ENCODE measurements around the gene RPL23. TPM values are rescaled to one million over a fixed set of nuclear protein-coding genes. Genes with fewer than 3 reads are reported as not detected.

RPL23 gene
- polyA plus RNA-seq, 1 of the 3 experiments (the other 2 are of a cell fraction): 2,658 TPM

GRCh38 chr17:38897176-38897575 is 43.7 kb upstream of the RPL23 start:
- Histone ChIP-seq H2AFZ (ENCODE audit: low read depth) (no peak overlapping the region), H3K27ac (ENCODE audit: low read depth in 2 of 2, low read length in 1 of 2) (peak overlapping the region in 1 of 2 experiments; percentile 25; a peak in 2 of 4 replicates), H3K4me2 (no peak overlapping the region), H3K9me2 (no peaks in the 10 kb centered on the region), H3K9me3 (no peaks in the 10 kb centered on the region), H4K20me1 (ENCODE audit: insufficient read depth) (peaks cover 81% of the 10 kb centered on the region), H3F3A (replicated peaks; ENCODE audit: insufficient read depth) (peaks cover 41% of the 10 kb centered on the region), H3K27me3 (ENCODE audit: insufficient read depth) (no peaks in the 10 kb centered on the region), H3K79me2 (ENCODE audit: insufficient read depth) (peaks cover 75% of the 10 kb centered on the region), H3K36me3 (replicated peaks in 1 of 2; ENCODE audit: control insufficient read depth in 1 of 2, insufficient read depth in 2 of 2, low read length in 1 of 2) (peaks cover 32 to 44% of the 10 kb centered on the region in 2 experiments), H3K4me3 (ENCODE audit: low read depth in 2 of 2, low read length in 1 of 2) (no peak overlapping the region), H3K9ac (no peak overlapping the region), H3K4me1 (ENCODE audit: control insufficient read depth in 1 of 2, insufficient read depth in 2 of 2, low read depth in 1 of 2, low read length in 1 of 2) (peaks cover 11 to 39% of the 10 kb centered on the region in 2 experiments; a peak in 1 of 4 replicates)
- CTCF ChIA-PET: interaction anchor here (0.6 to 0.7 kb wide), 2 partner anchors 26 to 86 kb away, joined by 3 read pairs; no protein-coding TSS in a partner anchor
- WGBS (ENCODE audit: low lambda C conversion rate): 50% methylated on average over 1 of the region's 6 CpGs
- POLR2A ChIA-PET: no interaction called here
- DNase-seq: no peak
- no peak for TF ChIP-seq EP300 (IDR thresholded peaks at IDR 0.05; ENCODE audit: borderline replicate concordance in 1 of 2, low read depth in 1 of 2, low read length in 1 of 2)
- TF ChIP-seq EZH2phosphoT487 (IDR thresholded peaks at IDR 0.05; ENCODE audit: borderline replicate concordance, low read depth): no peak
- no peak for TF ChIP-seq IRF3 (IDR thresholded peaks at IDR 0.05; ENCODE audit: low read depth, low read length)
- TF ChIP-seq MXI1 (IDR thresholded peaks at IDR 0.05; ENCODE audit: low read depth, low read length): no peak
- TF ChIP-seq PBX3 (IDR thresholded peaks at IDR 0.05): no peak
- no peak for TF ChIP-seq SMC3 (IDR thresholded peaks at IDR 0.05; ENCODE audit: low read depth, low read length)
- no peak for TF ChIP-seq TCF12 (IDR thresholded peaks at IDR 0.05)
- TF ChIP-seq NRF1 (IDR thresholded peaks at IDR 0.05; ENCODE audit: low read depth, low read length): no peak

GRCh38 chr17:38896346-38896954 is 42.9 kb upstream of the RPL23 start:
- H3K9me3 ChIP-seq: no peaks in the 10 kb centered on the region
- peaks cover 38% of the 10 kb centered on the region for H3F3A ChIP-seq (replicated peaks; ENCODE audit: insufficient read depth)
- H2AFZ ChIP-seq (ENCODE audit: low read depth): no peak overlapping the region
- 88% methylated on average over 7 of the region's 13 CpGs for WGBS (ENCODE audit: low lambda C conversion rate)
- CTCF ChIA-PET: interaction anchor here (0.6 kb wide), 1 partner anchor 25 kb away, joined by 3 read pairs; no protein-coding TSS in a partner anchor
- H3K4me2 ChIP-seq: no peak overlapping the region
- H3K36me3 ChIP-seq (replicated peaks in 1 of 2; ENCODE audit: control insufficient read depth in 1 of 2, insufficient read depth in 2 of 2, low read length in 1 of 2): peaks cover 26 to 49% of the 10 kb centered on the region in 2 experiments
- no peaks in the 10 kb centered on the region for H3K27me3 ChIP-seq (ENCODE audit: insufficient read depth)
- no peak overlapping the region for H3K4me3 ChIP-seq (ENCODE audit: low read depth in 2 of 2, low read length in 1 of 2)
- no peak overlapping the region for H3K9ac ChIP-seq
- H3K4me1 ChIP-seq (ENCODE audit: control insufficient read depth in 1 of 2, insufficient read depth in 2 of 2, low read depth in 1 of 2, low read length in 1 of 2): peaks cover 9 to 38% of the 10 kb centered on the region in 2 experiments; a peak in 1 of 4 replicates
- no peaks in the 10 kb centered on the region for H3K9me2 ChIP-seq
- DNase-seq: no peak
- POLR2A ChIA-PET: interaction anchor here (0.7 kb wide), 1 partner anchor 27 kb away, joined by 3 read pairs; the partner anchor contains the start of gene LASP1
- H3K27ac ChIP-seq (ENCODE audit: low read depth in 2 of 2, low read length in 1 of 2): no peak overlapping the region; a peak in 2 of 4 replicates
- peaks cover 80% of the 10 kb centered on the region for H4K20me1 ChIP-seq (ENCODE audit: insufficient read depth)
- peaks cover 75% of the 10 kb centered on the region for H3K79me2 ChIP-seq (ENCODE audit: insufficient read depth)
- TF ChIP-seq RCOR1 (IDR thresholded peaks at IDR 0.05; ENCODE audit: low read length) (no peak), SMC3 (IDR thresholded peaks at IDR 0.05; ENCODE audit: low read depth, low read length) (no peak), EZH2phosphoT487 (IDR thresholded peaks at IDR 0.05; ENCODE audit: borderline replicate concordance, low read depth) (no peak), FOXM1 (IDR thresholded peaks at IDR 0.05; ENCODE audit: low read depth) (no peak), NFIC (IDR thresholded peaks at IDR 0.05; ENCODE audit: borderline replicate concordance) (no peak), MXI1 (IDR thresholded peaks at IDR 0.05; ENCODE audit: low read depth, low read length) (no peak), NRF1 (IDR thresholded peaks at IDR 0.05; ENCODE audit: low read depth, low read length) (no peak), MAX (IDR thresholded peaks at IDR 0.05; ENCODE audit: low read depth) (no peak), USF1 (IDR thresholded peaks at IDR 0.05; ENCODE audit: borderline replicate concordance, low read depth) (no peak), CTCF (IDR thresholded peaks at IDR 0.05) (no peak), RAD21 (IDR thresholded peaks at IDR 0.05; ENCODE audit: low read length) (no peak), ZBTB33 (IDR thresholded peaks at IDR 0.05; ENCODE audit: borderline replicate concordance, low read depth) (no peak), SIN3A (IDR thresholded peaks at IDR 0.05; ENCODE audit: borderline replicate concordance, low read depth, low read length) (no peak), RXRA (IDR thresholded peaks at IDR 0.05; ENCODE audit: borderline replicate concordance, low read depth) (no peak), FOXJ3 (CRISPR knock-in tag; IDR thresholded peaks at IDR 0.05) (no peak)
